DOHH2 (cell line): ENCODE measurements around the gene ANKDD1B.

ENCODE experiments used
- H3F3A ChIP-seq: fragments of 200-600 bp; sonication (generic), shearing (Covaris generic); 2 replicates; pipeline ENCODE4 v1.6.0; 2016; ENCODE audit warnings: antibody characterized with exemption, mild to moderate bottlenecking; ENCODE audit not compliant: control insufficient read depth, insufficient read depth
- H3K27ac ChIP-seq: fragments of 200-600 bp; sonication (generic); 2 replicates; pipeline ENCODE4 v1.5.1; 2014; ENCODE audit warnings: low read depth, mild to moderate bottlenecking, low read length, moderate library complexity
- H3K27me3 ChIP-seq: fragments of 200-600 bp; sonication (generic); 2 replicates; pipeline ENCODE4 v1.6.1; 2014; ENCODE audit warnings: mild to moderate bottlenecking, low read length, mixed read lengths; ENCODE audit not compliant: control insufficient read depth
- H3K36me3 ChIP-seq: fragments of 200-600 bp; sonication (generic); 2 replicates; pipeline ENCODE4 v1.6.1; 2014; ENCODE audit warnings: mild to moderate bottlenecking, low read length, moderate library complexity, mixed read lengths; ENCODE audit not compliant: control insufficient read depth
- H3K4me1 ChIP-seq: fragments of 200-600 bp; sonication (generic); 2 replicates; pipeline ENCODE4 v1.6.1; 2014; ENCODE audit warnings: mild to moderate bottlenecking, low read length, mixed read lengths; ENCODE audit not compliant: control insufficient read depth
- H3K4me2 ChIP-seq: fragments of 200-600 bp; sonication (generic); 2 replicates; pipeline ENCODE4 v1.6.0; 2014; ENCODE audit warnings: mild to moderate bottlenecking, low read length, moderate library complexity
- H3K4me3 ChIP-seq: fragments of 200-600 bp; sonication (generic); 2 replicates; pipeline ENCODE4 v1.5.1; 2014; ENCODE audit warnings: mild to moderate bottlenecking, low read length, mixed read lengths
- H3K79me2 ChIP-seq: fragments of 200-600 bp; sonication (generic); 2 replicates; pipeline ENCODE4 v1.6.1; 2014; ENCODE audit warnings: mild to moderate bottlenecking, low read length, mixed read lengths; ENCODE audit not compliant: control insufficient read depth
- H3K9me2 ChIP-seq: fragments of 200-600 bp; sonication (generic); replicated peaks from 2 replicates; pipeline ENCODE4 v1.6.1; 2014; ENCODE audit warnings: mild to moderate bottlenecking, low read length, mixed read lengths; ENCODE audit not compliant: control insufficient read depth
- H3K9me3 ChIP-seq: fragments of 200-600 bp; sonication (generic); 2 replicates; pipeline ENCODE4 v1.6.1; 2014; ENCODE audit warnings: antibody characterized with exemption, low read length, mixed read lengths; ENCODE audit not compliant: control insufficient read depth, insufficient read depth
- H4K20me1 ChIP-seq: fragments of 200-600 bp; sonication (generic); 2 replicates; pipeline ENCODE4 v1.6.0; 2014; ENCODE audit warnings: low read depth, mild to moderate bottlenecking, antibody characterized with exemption, low read length, moderate library complexity; ENCODE audit not compliant: control insufficient read depth, insufficient read depth
- CTCF ChIP-seq: fragments of 200-600 bp; sonication (generic); IDR thresholded peaks from one replicate; pipeline ENCODE4 v1.5.1; 2014; ENCODE audit warnings: antibody characterized with exemption, mild to moderate bottlenecking, low read depth, low read length; ENCODE audit not compliant: poor library complexity, severe bottlenecking
- EZH2phosphoT487 ChIP-seq: fragments of 200-600 bp; sonication (generic); IDR thresholded peaks from 2 replicates; pipeline ENCODE4 v1.6.1; 2017; ENCODE audit warnings: borderline replicate concordance, mild to moderate bottlenecking, antibody characterized with exemption, low read length, moderate library complexity, mixed read lengths

ANKDD1B gene

GRCh38 chr5:75710637-75711036 lies 99.4 kb downstream of the ANKDD1B start:
- Histone ChIP-seq H3K27ac (no peak overlapping the region), H3F3A (no peaks in the 10 kb centered on the region), H3K9me2 (no peaks in the 10 kb centered on the region), H3K36me3 (peaks cover 57% of the 10 kb centered on the region), H3K27me3 (no peaks in the 10 kb centered on the region), H3K4me1 (peaks cover 3% of the 10 kb centered on the region), H4K20me1 (no peaks in the 10 kb centered on the region), H3K4me3 (no peak overlapping the region), H3K79me2 (peaks cover 56% of the 10 kb centered on the region), H3K4me2 (no peak overlapping the region), H3K9me3 (no peaks in the 10 kb centered on the region)
- TF ChIP-seq EZH2phosphoT487, result no peak
- no peak for TF ChIP-seq CTCF

DNA sequence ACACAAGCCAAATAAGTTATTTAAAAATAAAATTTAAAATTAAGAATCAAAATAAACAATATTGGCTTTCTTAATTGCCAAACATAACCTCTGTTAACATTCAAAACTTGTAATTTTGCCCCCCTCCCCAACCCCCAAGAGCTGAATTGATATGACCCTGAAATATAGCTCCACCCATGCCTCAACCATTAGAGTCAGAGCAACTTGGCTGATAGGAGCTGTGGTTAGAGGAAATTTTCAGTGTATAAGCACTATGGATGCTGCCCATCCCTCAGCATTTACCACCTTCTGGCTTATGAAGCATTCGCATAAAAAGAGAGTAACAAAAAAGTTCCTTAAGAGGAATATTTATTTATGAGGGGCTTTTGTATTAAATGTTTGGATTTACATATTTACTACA lies 99.9 kb downstream of the ANKDD1B start:
- no peaks in the 10 kb centered on the region for H3K27me3 ChIP-seq
- H3K4me1 ChIP-seq, result peaks cover 8% of the 10 kb centered on the region
- no peak overlapping the region for H3K4me2 ChIP-seq
- H3K9me3 ChIP-seq, result no peaks in the 10 kb centered on the region
- H3K79me2 ChIP-seq, result peaks cover 61% of the 10 kb centered on the region
- peaks cover 60% of the 10 kb centered on the region for H3K36me3 ChIP-seq
- no peaks in the 10 kb centered on the region for H3K9me2 ChIP-seq
- no peak overlapping the region for H3K27ac ChIP-seq
- no peaks in the 10 kb centered on the region for H4K20me1 ChIP-seq
- TF ChIP-seq EZH2phosphoT487 (no peak), CTCF (no peak)
- no peak overlapping the region for H3K4me3 ChIP-seq
- H3F3A ChIP-seq, result no peaks in the 10 kb centered on the region

DNA sequence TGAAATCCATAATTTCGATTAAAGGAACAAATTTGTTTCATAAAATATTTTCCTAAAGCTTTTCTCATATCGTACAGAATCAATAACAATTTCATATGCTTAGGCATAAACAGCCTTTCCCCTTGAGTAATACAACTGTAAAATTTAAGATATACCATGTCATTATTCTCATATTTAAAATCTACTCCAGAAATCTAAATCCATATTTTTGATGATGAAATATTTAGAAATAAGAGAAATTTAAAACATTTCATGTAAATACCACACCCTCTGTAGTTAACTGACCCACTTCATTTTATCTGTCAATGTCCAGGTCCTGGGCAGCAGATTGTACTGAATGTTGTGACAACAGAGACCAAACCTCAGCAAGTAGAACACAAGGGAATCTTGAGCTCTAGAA lies 100.8 kb downstream of the ANKDD1B start:
- H3K27me3 ChIP-seq, result no peaks in the 10 kb centered on the region
- peaks cover 57% of the 10 kb centered on the region for H3K36me3 ChIP-seq
- no peaks in the 10 kb centered on the region for H3K9me2 ChIP-seq
- H4K20me1 ChIP-seq, result no peaks in the 10 kb centered on the region
- H3K27ac ChIP-seq, result no peak overlapping the region
- TF ChIP-seq EZH2phosphoT487, result no peak
- no peak for TF ChIP-seq CTCF
- H3F3A ChIP-seq, result peaks cover 3% of the 10 kb centered on the region; the same call in 1 of the 2 replicates
- H3K4me3 ChIP-seq, result no peak overlapping the region
- H3K9me3 ChIP-seq, result no peaks in the 10 kb centered on the region
- H3K4me2 ChIP-seq, result no peak overlapping the region
- peaks cover 69% of the 10 kb centered on the region for H3K79me2 ChIP-seq
- H3K4me1 ChIP-seq, result peaks cover 11% of the 10 kb centered on the region
